K562 (cell line): Measurements from ENCODE around the gene SGSM2. TPM values are rescaled to one million over a fixed set of nuclear protein-coding genes. Genes with fewer than 3 reads are reported as not detected.

Experiments used
- ARID4B ChIP-seq: sonication (generic); formaldehyde crosslinking; IDR thresholded peaks from 2 replicates; pipeline ENCODE4 v1.8.0; 2022; ENCODE audit warnings: mild to moderate bottlenecking, missing genetic modification reagents
- BCOR ChIP-seq: fragments of 450-650 bp; IDR thresholded peaks from 2 replicates; pipeline ENCODE4 v1.6.1; 2016
- CBX2 ChIP-seq: fragments of 200-600 bp; sonication (generic); IDR thresholded peaks from one replicate; pipeline ENCODE4 v1.6.1; 2012; ENCODE audit warnings: mild to moderate bottlenecking, low read length, inconsistent platforms; ENCODE audit not compliant: insufficient read depth, poor library complexity, severe bottlenecking
- CCAR2 ChIP-seq: fragments of 200-400 bp; formaldehyde crosslinking; IDR thresholded peaks from 2 replicates; pipeline ENCODE4 v1.6.1; 2017; ENCODE audit warnings: mild to moderate bottlenecking, low read depth, low read length
- CHD4 ChIP-seq: fragments of 200-600 bp; sonication (generic); IDR thresholded peaks from 3 replicates; pipeline ENCODE4 v1.6.1; 2012; ENCODE audit warnings: low read depth, mild to moderate bottlenecking, mixed read lengths, low read length, inconsistent platforms; ENCODE audit not compliant: insufficient read depth, insufficient replicate concordance, poor library complexity, severe bottlenecking
- EGR1 ChIP-seq: fragments of 450-650 bp; conservative IDR thresholded peaks from 2 replicates; pipeline ENCODE4 v1.6.1; 2017; ENCODE audit warnings: mild to moderate bottlenecking
- ETV6 ChIP-seq, 3 experiments: fragments of 150-350 bp in 1 of 3; sonication (generic) in 1 of 3; formaldehyde crosslinking in 1 of 3; IDR thresholded peaks; 2 replicates each; pipeline versions ENCODE4 v1.6.1 to v1.8.0; 2014 to 2022; ENCODE audit warnings: borderline replicate concordance in 2 of 3, low read depth in 2 of 3, antibody characterized with exemption in 1 of 3, low read length in 1 of 3, mild to moderate bottlenecking in 1 of 3, missing genetic modification reagents in 1 of 3
- EWSR1 ChIP-seq: fragments of 450-650 bp; IDR thresholded peaks from 2 replicates; pipeline ENCODE4 v1.6.1; 2018; ENCODE audit warnings: borderline replicate concordance, mild to moderate bottlenecking, low read depth, moderate library complexity; ENCODE audit not compliant: partially characterized antibody
- GTF2E2 ChIP-seq: fragments of 200-800 bp; sonication (Bioruptor generic); IDR thresholded peaks from 2 replicates; pipeline ENCODE4 v1.6.1; 2016; ENCODE audit warnings: missing genetic modification characterization, missing compliant biosample characterization
- LEF1 ChIP-seq: fragments of 450-650 bp; IDR thresholded peaks from 2 replicates; pipeline ENCODE4 v1.6.1; 2016; ENCODE audit warnings: mild to moderate bottlenecking
- RNF2 ChIP-seq: sonication (generic); IDR thresholded peaks from 2 replicates; pipeline ENCODE4 v1.6.1; 2016
- SMARCA5 ChIP-seq: fragments of 450-650 bp; IDR thresholded peaks from 2 replicates; pipeline ENCODE4 v1.6.1; 2016
- SNIP1 ChIP-seq: fragments of 450-650 bp; IDR thresholded peaks from 2 replicates; pipeline ENCODE4 v1.7.1; 2017; ENCODE audit warnings: low read depth, mild to moderate bottlenecking
- USF2 ChIP-seq: sonication (generic); formaldehyde crosslinking; IDR thresholded peaks from 2 replicates; pipeline ENCODE4 v1.5.0; 2020; ENCODE audit warnings: missing genetic modification reagents
- ZNF134 ChIP-seq: fragments of 250-450 bp; sonication (Bioruptor Pico); conservative IDR thresholded peaks from 2 replicates; pipeline ENCODE4 v1.4.0; 2020
- ZNF146 ChIP-seq: IDR thresholded peaks from one replicate; pipeline ENCODE4 v1.6.1; 2018; ENCODE audit warnings: missing compliant biosample characterization; ENCODE audit not compliant: unreplicated experiment
- polyA plus RNA-seq, 8 experiments: library from polyadenylated mRNA; depleted of rRNA in 4 of 8; stranded (reverse) in 5 of 8; unstranded in 3 of 8; fragments of >200 nt; fragmentation: Nextera tagmentation in 2 of 8; fragmentation: Illumina TruSeq in 1 of 8; extraction: Ambion mirVana in 2 of 8; extraction: Trizol in 1 of 8; gene quantifications; 2 replicates each; pipeline versions ENCODE4 v1.2.1 to v1.2.3, GENCODE V29; 2011 to 2014; ENCODE audit warnings: inconsistent platforms in 1 of 8, missing spikeins in 1 of 8
- total RNA-seq, 7 experiments: library from RNA; depleted of rRNA in 6 of 7; stranded (reverse); fragments of >200 nt in 6 of 7; fragmentation: Illumina TruSeq in 2 of 7; extraction: Trizol in 2 of 7; gene quantifications; 2 replicates each; pipeline versions ENCODE4 v1.2.1 to v1.2.3, GENCODE V29; 2011 to 2021; ENCODE audit warnings: low replicate concordance in 1 of 7
- TF ChIP-seq, protein P1 (sequence below): fragments of 200-400 bp; formaldehyde crosslinking; IDR thresholded peaks from 2 replicates; pipeline ENCODE4 v1.6.1; 2017; ENCODE audit warnings: mild to moderate bottlenecking, low read depth, low read length, moderate library complexity
- TF ChIP-seq, protein P2 (sequence below): fragments of 200-800 bp; sonication (Bioruptor generic); IDR thresholded peaks from 2 replicates; pipeline ENCODE4 v1.6.1; 2017; ENCODE audit warnings: missing genetic modification characterization, missing compliant biosample characterization
- TF ChIP-seq, protein P3 (sequence below): fragments of 250-450 bp; sonication (Bioruptor Pico); IDR thresholded peaks from 2 replicates; pipeline ENCODE4 v1.8.0; 2021; ENCODE audit warnings: moderate library complexity, mild to moderate bottlenecking, inconsistent platforms

SGSM2 gene
- total and polyA plus RNA-seq, 9 of the 15 experiments (the other 6 are each of a cell fraction or from before 2014, with no cell fraction given) = 0.20 to 26.3 (median 14.8) TPM

DNA sequence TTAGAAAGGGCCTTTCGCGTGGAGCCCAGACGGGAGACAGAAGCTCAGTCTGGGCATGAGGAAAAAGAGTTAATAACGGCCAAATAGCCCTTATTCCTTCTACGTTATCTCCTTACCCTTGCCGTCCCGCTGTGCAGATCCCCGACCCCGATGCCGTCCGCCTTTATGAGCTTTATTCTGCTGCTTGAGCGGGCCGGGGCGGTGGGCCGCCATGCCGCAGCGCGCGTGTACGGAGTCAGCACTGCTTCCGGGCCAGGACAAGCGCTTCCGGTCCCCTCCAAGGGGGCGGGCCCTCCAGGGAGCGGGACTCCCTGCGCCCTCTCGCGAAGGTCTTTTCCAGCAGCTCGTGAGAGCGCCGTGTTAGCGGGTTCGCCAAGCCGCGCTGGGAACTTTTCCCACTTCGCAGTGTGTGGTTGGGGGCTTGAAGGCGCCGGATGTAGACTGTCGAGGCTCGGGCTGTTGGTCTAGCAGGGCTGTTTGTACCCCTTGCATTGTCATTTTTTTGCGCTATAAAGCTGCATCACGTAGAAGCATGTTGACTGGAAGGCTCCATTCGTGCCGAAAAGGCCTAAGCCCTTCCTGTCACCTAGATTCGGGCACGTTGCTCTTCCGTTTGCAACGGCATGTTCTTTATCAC lies 968 bp upstream of the SGSM2 start, which contains the start of gene TSR1 (continued):
- TF ChIP-seq, protein P1, sequence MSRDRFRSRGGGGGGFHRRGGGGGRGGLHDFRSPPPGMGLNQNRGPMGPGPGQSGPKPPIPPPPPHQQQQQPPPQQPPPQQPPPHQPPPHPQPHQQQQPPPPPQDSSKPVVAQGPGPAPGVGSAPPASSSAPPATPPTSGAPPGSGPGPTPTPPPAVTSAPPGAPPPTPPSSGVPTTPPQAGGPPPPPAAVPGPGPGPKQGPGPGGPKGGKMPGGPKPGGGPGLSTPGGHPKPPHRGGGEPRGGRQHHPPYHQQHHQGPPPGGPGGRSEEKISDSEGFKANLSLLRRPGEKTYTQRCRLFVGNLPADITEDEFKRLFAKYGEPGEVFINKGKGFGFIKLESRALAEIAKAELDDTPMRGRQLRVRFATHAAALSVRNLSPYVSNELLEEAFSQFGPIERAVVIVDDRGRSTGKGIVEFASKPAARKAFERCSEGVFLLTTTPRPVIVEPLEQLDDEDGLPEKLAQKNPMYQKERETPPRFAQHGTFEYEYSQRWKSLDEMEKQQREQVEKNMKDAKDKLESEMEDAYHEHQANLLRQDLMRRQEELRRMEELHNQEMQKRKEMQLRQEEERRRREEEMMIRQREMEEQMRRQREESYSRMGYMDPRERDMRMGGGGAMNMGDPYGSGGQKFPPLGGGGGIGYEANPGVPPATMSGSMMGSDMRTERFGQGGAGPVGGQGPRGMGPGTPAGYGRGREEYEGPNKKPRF = no peak
- TF ChIP-seq ARID4B (CRISPR knock-in tag) (peak; percentile 66; the same call in 1 of the 2 replicates), BCOR (peak; percentile 16; the same call in 1 of the 2 replicates), CBX2 (no peak), EWSR1 (no peak), LEF1 (no peak), ZNF146 (CRISPR knock-in tag) (no peak), ETV6 (IDR thresholded peaks at IDR 0.05; ENCODE audit: borderline replicate concordance in 1 of 2, low read depth in 2 of 2, low read length in 1 of 2) (no peak), ETV6 (CRISPR knock-in tag; IDR thresholded peaks at IDR 0.05; ENCODE audit: borderline replicate concordance) (no peak), SNIP1 (no peak), GTF2E2 (peak; percentile 84; the same call in 1 of the 2 replicates), ZNF134 (no peak), USF2 (CRISPR knock-in tag) (no peak), EGR1 (0 out of 2 replicates have a peak, but pooled peaks have one; percentile 30), CHD4 (no peak), CCAR2 (no peak), RNF2 (no peak), SMARCA5 (no peak)
- TF ChIP-seq, protein P2, sequence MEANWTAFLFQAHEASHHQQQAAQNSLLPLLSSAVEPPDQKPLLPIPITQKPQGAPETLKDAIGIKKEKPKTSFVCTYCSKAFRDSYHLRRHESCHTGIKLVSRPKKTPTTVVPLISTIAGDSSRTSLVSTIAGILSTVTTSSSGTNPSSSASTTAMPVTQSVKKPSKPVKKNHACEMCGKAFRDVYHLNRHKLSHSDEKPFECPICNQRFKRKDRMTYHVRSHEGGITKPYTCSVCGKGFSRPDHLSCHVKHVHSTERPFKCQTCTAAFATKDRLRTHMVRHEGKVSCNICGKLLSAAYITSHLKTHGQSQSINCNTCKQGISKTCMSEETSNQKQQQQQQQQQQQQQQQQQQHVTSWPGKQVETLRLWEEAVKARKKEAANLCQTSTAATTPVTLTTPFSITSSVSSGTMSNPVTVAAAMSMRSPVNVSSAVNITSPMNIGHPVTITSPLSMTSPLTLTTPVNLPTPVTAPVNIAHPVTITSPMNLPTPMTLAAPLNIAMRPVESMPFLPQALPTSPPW (CRISPR knock-in tag) = peak; percentile 48
- TF ChIP-seq, protein P3, sequence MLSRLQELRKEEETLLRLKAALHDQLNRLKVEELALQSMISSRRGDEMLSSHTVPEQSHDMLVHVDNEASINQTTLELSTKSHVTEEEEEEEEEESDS (CRISPR knock-in tag) = no peak
